ENCODE results near the gene KANSL1L.

DNA sequence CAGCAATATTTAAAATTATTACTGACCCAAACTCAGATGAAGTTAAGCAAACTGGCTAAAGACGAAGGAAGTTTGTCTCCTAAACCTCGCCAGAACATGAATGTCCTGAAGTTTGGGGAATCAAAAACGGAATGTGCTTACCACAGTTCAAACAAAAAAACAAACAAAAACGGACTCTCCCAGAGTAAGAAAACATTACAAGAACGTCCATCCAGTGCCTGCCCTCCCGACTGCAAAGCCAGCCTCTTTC lies 1.1 kb downstream of the KANSL1L start:
- TF ChIP-seq POLR2A (IDR thresholded peaks at IDR 0.05) (no peak), EP300 (IDR thresholded peaks at IDR 0.05) (no peak)
- TF ChIP-seq, protein P1, sequence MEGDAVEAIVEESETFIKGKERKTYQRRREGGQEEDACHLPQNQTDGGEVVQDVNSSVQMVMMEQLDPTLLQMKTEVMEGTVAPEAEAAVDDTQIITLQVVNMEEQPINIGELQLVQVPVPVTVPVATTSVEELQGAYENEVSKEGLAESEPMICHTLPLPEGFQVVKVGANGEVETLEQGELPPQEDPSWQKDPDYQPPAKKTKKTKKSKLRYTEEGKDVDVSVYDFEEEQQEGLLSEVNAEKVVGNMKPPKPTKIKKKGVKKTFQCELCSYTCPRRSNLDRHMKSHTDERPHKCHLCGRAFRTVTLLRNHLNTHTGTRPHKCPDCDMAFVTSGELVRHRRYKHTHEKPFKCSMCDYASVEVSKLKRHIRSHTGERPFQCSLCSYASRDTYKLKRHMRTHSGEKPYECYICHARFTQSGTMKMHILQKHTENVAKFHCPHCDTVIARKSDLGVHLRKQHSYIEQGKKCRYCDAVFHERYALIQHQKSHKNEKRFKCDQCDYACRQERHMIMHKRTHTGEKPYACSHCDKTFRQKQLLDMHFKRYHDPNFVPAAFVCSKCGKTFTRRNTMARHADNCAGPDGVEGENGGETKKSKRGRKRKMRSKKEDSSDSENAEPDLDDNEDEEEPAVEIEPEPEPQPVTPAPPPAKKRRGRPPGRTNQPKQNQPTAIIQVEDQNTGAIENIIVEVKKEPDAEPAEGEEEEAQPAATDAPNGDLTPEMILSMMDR (IDR thresholded peaks at IDR 0.05), result no peak

All from suprapubic skin (tissue), 3 donors.